ENCODE results near the gene TAMM41.

GRCh38 chr3:11799791-11800190 is 46.9 kb downstream of the TAMM41 start:
- no peak for TF ChIP-seq POLR2A (IDR thresholded peaks at IDR 0.05; ENCODE audit: low read depth, low read length)
- no peak for TF ChIP-seq MAFK (IDR thresholded peaks at IDR 0.05; ENCODE audit: low read depth, low read length)
- no peak for TF ChIP-seq RFX5 (IDR thresholded peaks at IDR 0.05; ENCODE audit: low read depth, low read length)
- no peak for TF ChIP-seq CTCF (conservative IDR thresholded peaks at IDR 0.05; ENCODE audit: low read depth, low read length)
- TF ChIP-seq BHLHE40 (IDR thresholded peaks at IDR 0.05; ENCODE audit: low read depth, low read length) = no peak
- no peak for TF ChIP-seq USF2 (IDR thresholded peaks at IDR 0.05; ENCODE audit: low read depth, low read length)
- no peak for TF ChIP-seq CHD1 (IDR thresholded peaks at IDR 0.05; ENCODE audit: low read depth, low read length)
- no peak for TF ChIP-seq MAZ (IDR thresholded peaks at IDR 0.05; ENCODE audit: borderline replicate concordance, low read depth, low read length)
- no peak for TF ChIP-seq RCOR1 (IDR thresholded peaks at IDR 0.05; ENCODE audit: insufficient replicate concordance, low read length)
- TF ChIP-seq SMC3 (IDR thresholded peaks at IDR 0.05; ENCODE audit: low read depth, low read length) = no peak
- TF ChIP-seq ELK1 (IDR thresholded peaks at IDR 0.05; ENCODE audit: borderline replicate concordance, low read depth, low read length) = no peak
- no peak for TF ChIP-seq CEBPB (IDR thresholded peaks at IDR 0.05; ENCODE audit: low read depth, low read length)
